Natural killer cell (primary cell): ENCODE results near the gene KRTAP5-8. TPM values are rescaled to one million over a fixed set of nuclear protein-coding genes. Genes with fewer than 3 reads are reported as not detected.
"Not testable (repeated sequence)": the region's sequence is repeated elsewhere in the genome, so short reads cannot be mapped to it uniquely, and the experiment has no call there.

Experiments
- ATAC-seq, 3 donors: fragments of 150-1000 bp in 2 of 3; fragments of 200-7000 bp in 1 of 3; cut with Tn5 transposase; 1 replicate in 1 of 3; 2 replicates in 2 of 3; pipeline ENCODE4 v1.10.0; 2021; ENCODE audit warnings: mild to moderate bottlenecking in 2 of 3, moderate library complexity in 2 of 3
- DNase-seq, 2 donors: peaks; one replicate each; pipeline versions ENCODE4 v3.0.0 to v3.0.0-alpha.2; 2013 to 2021; ENCODE audit warnings: mixed read lengths in 1 of 2
- H3K27ac ChIP-seq: one replicate; pipeline ENCODE4 v1.5.1; 2013; ENCODE audit warnings: mild to moderate bottlenecking, low read length
- H3K27me3 ChIP-seq: one replicate; pipeline ENCODE4 v1.6.1; 2013; ENCODE audit warnings: low read length; ENCODE audit not compliant: control insufficient read depth, insufficient read depth
- H3K36me3 ChIP-seq: one replicate; pipeline ENCODE4 v1.6.1; 2013; ENCODE audit warnings: low read length; ENCODE audit not compliant: control insufficient read depth, insufficient read depth
- H3K4me1 ChIP-seq: one replicate; pipeline ENCODE4 v1.6.1; 2013; ENCODE audit warnings: low read length; ENCODE audit not compliant: control insufficient read depth, insufficient read depth
- H3K4me3 ChIP-seq: one replicate; pipeline ENCODE4 v1.5.1; 2013; ENCODE audit warnings: low read length
- H3K9me3 ChIP-seq: one replicate; pipeline ENCODE4 v1.6.1; 2013; ENCODE audit warnings: low read length; ENCODE audit not compliant: control insufficient read depth, insufficient read depth
- H3K27ac Mint-ChIP-seq, 2 donors: one replicate each; pipeline ENCODE4 v1.8.0; 2022; ENCODE audit warnings: mild to moderate bottlenecking in 2 of 2, mixed read lengths in 2 of 2, moderate library complexity in 1 of 2
- H3K27me3 Mint-ChIP-seq, 2 donors: one replicate each; pipeline ENCODE4 v1.8.0; 2022; ENCODE audit warnings: low read depth in 2 of 2, mixed read lengths in 2 of 2
- H3K36me3 Mint-ChIP-seq: one replicate; pipeline ENCODE4 v1.8.0; 2022; ENCODE audit warnings: mixed read lengths
- H3K4me1 Mint-ChIP-seq, 2 donors: one replicate each; pipeline ENCODE4 v1.8.0; 2022; ENCODE audit warnings: mixed read lengths in 2 of 2
- H3K4me3 Mint-ChIP-seq: one replicate; pipeline ENCODE4 v1.8.0; 2022; ENCODE audit warnings: mild to moderate bottlenecking, moderate library complexity, mixed read lengths
- H3K9me3 Mint-ChIP-seq, 2 donors: one replicate each; pipeline ENCODE4 v1.8.0; 2022; ENCODE audit warnings: mixed read lengths in 2 of 2
- WGBS: methylation state at CpG from one replicate; pipeline ENCODE4 v1.1.7; 2013; ENCODE audit warnings: missing lambda C conversion rate; ENCODE audit not compliant: insufficient coverage; 5-methylcytosine and 5-hydroxymethylcytosine counted together
- intact Hi-C: fragments of 100-400 bp; cut with micrococcal nuclease; formaldehyde crosslinking; loops from one replicate; pipeline ENCODE4 v1.14.2; 2022
- total RNA-seq, 4 donors: library from RNA; stranded (reverse); fragments of 120-200 nt in 1 of 4; gene quantifications; one replicate each; pipeline versions ENCODE4 v1.2.3 to v1.2.4, GENCODE V29; 2013 to 2022
- TF ChIP-seq, protein P1 (sequence below): fragments of 200-600 bp; IDR thresholded peaks from one replicate; pipeline ENCODE4 v1.8.0; 2022; ENCODE audit warnings: antibody characterized with exemption

Gene KRTAP5-8
- total RNA-seq, 3 donors from 2014 or later (not counting 1 experiment from before 2014, with no cell fraction given): not detected

DNA sequence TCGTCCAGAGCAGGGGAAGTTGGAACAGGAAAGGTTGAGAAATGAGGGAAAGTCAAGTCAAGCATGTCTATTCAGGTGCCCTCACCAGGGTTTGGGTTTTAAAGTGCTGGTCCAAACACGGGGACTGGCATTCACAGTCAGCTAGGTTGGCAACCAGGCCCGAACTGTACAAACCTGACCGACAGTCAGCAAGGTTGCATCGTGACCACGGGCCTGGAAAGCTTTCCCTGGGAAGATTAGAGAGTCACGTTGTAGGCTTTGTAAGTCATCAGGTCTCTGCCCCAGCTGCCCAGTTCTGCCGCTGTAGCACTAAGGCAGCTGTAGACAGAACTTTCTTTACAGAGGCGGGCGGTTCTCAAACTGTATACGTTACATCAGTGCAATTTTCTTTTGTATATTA, 35.0 kb downstream of the KRTAP5-8 start:
- no peaks in the 10 kb centered on the region for H3K9me3 Mint-ChIP-seq
- H3K4me3 Mint-ChIP-seq: no peak overlapping the region
- H3K4me3 ChIP-seq: no peak overlapping the region
- no peaks in the 10 kb centered on the region for H3K9me3 ChIP-seq
- intact Hi-C loops: no loop called here
- H3K27me3 ChIP-seq: no peaks in the 10 kb centered on the region
- H3K36me3 ChIP-seq: no peaks in the 10 kb centered on the region
- no peaks in the 10 kb centered on the region for H3K4me1 ChIP-seq
- 92% methylated on average over 11 of the region's 11 CpGs for WGBS
- ATAC-seq (no peak), DNase-seq (no peak)
- no peak overlapping the region for H3K27ac Mint-ChIP-seq
- H3K27me3 Mint-ChIP-seq: peaks cover 0 to 13% of the 10 kb centered on the region in 2 donors
- H3K4me1 Mint-ChIP-seq: no peaks in the 10 kb centered on the region
- H3K36me3 Mint-ChIP-seq: no peaks in the 10 kb centered on the region
- TF ChIP-seq, protein P1, sequence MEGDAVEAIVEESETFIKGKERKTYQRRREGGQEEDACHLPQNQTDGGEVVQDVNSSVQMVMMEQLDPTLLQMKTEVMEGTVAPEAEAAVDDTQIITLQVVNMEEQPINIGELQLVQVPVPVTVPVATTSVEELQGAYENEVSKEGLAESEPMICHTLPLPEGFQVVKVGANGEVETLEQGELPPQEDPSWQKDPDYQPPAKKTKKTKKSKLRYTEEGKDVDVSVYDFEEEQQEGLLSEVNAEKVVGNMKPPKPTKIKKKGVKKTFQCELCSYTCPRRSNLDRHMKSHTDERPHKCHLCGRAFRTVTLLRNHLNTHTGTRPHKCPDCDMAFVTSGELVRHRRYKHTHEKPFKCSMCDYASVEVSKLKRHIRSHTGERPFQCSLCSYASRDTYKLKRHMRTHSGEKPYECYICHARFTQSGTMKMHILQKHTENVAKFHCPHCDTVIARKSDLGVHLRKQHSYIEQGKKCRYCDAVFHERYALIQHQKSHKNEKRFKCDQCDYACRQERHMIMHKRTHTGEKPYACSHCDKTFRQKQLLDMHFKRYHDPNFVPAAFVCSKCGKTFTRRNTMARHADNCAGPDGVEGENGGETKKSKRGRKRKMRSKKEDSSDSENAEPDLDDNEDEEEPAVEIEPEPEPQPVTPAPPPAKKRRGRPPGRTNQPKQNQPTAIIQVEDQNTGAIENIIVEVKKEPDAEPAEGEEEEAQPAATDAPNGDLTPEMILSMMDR: no peak
- H3K27ac ChIP-seq: no peak overlapping the region

- WGBS: 94% methylated on average over 5 of the region's 5 CpGs
- no peaks in the 10 kb centered on the region for H3K36me3 Mint-ChIP-seq
- Histone ChIP-seq H3K4me1 (no peaks in the 10 kb centered on the region), H3K9me3 (no peaks in the 10 kb centered on the region), H3K4me3 (no peak overlapping the region), H3K36me3 (no peaks in the 10 kb centered on the region), H3K27me3 (no peaks in the 10 kb centered on the region), H3K27ac (no peak overlapping the region)
- no peak overlapping the region for H3K4me3 Mint-ChIP-seq
- peaks cover 0 to 15% of the 10 kb centered on the region in 2 donors for H3K27me3 Mint-ChIP-seq
- no peaks in the 10 kb centered on the region for H3K9me3 Mint-ChIP-seq
- TF ChIP-seq, protein P1: no peak
- DNase-seq (no peak), ATAC-seq (no peak)
- no peak overlapping the region for H3K27ac Mint-ChIP-seq
- no peaks in the 10 kb centered on the region for H3K4me1 Mint-ChIP-seq
- intact Hi-C loops: no loop called here
Measured at GRCh38 chr11:71574418-71574817, 36.6 kb downstream of the KRTAP5-8 start.

DNA sequence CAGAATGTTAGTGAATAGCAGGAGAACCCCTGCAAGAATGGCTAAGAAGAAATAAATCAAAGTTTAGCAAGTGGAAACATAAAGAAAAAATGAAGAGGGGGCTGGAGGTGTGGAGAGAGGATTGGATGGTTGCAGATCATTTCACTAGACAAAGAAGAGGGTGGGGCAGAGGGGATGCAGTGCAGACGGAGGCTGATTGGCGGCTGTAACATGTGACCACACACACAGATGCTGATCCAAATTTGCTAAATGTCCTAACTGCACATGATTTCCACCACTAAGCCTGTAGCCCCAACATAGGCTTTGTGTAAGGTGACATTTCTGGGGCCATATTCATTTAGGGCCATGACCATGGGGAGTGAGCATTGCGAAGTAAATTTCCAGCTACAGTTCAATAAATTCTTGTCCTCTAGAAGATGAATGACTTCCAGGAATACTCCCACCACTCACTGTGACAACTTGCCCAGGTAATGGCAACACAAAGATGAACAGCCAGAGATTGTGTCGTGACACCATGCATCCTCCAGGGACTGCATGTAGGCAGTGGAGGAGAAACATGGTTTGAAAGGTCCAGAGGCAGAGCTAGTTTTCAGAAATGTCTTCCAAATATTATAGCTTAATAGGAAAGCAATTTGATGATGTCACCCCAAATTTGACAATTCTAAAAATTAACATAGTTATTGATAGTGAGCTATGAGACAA, 38.0 kb downstream of the KRTAP5-8 start:
- Histone ChIP-seq H3K27ac (no peak overlapping the region), H3K36me3 (no peaks in the 10 kb centered on the region), H3K4me1 (no peaks in the 10 kb centered on the region), H3K9me3 (no peaks in the 10 kb centered on the region), H3K4me3 (no peak overlapping the region), H3K27me3 (no peaks in the 10 kb centered on the region)
- TF ChIP-seq, protein P1: no peak
- peaks cover 0 to 2% of the 10 kb centered on the region in 2 donors for H3K4me1 Mint-ChIP-seq
- ATAC-seq: no peak
- intact Hi-C loops: no loop called here
- H3K27ac Mint-ChIP-seq: no peak overlapping the region
- no peaks in the 10 kb centered on the region for H3K9me3 Mint-ChIP-seq
- no peaks in the 10 kb centered on the region for H3K36me3 Mint-ChIP-seq
- DNase-seq: no peak
- 80% methylated on average over 4 of the region's 4 CpGs for WGBS
- H3K4me3 Mint-ChIP-seq: no peak overlapping the region
- peaks cover under 1 to 14% of the 10 kb centered on the region in 2 donors for H3K27me3 Mint-ChIP-seq

DNA sequence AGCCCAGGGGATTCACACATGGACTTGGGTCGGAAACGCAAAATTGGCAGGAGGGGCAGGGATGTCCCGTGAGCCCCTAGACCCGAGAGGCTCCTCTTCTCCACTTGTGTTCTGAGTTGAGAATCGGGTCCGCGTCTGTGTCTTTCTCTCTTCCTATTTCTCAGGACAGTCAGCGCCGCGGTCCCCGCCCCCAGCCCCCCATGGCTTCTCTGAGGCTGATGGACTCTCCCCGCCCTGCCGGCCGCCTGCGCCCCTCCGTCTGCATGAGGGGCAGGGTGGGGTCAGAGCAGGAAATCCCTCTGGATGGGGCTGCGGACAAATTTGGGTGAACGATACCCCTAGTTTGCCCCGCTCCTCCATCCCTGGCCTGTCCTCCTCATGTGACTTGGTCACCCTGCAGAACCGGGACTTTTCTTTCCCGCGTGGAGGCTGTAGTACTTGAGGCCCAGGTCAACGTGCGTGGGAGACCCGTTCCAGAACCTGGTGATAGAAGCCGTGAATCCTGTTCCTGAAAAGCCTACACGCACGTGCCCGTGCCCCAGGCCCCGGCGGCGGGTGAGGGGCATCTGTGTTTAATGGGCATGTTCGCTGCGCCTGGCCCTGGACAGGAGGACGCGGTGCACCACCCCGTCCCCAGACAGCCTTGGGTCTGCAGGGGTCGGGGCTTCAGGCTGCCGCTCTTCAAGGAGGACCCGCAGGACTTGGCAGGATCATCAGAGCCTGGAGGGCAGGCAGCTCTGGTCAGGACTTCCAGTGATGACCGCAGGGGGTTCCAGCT, 39.1 kb downstream of the KRTAP5-8 start:
- H3K36me3 ChIP-seq, DNase-seq, H3K27me3 ChIP-seq, H3K4me1 Mint-ChIP-seq, H3K9me3 ChIP-seq, H3K4me3 Mint-ChIP-seq, H3K27ac ChIP-seq, H3K4me3 ChIP-seq, H3K27ac Mint-ChIP-seq, intact Hi-C loops, H3K36me3 Mint-ChIP-seq, H3K4me1 ChIP-seq, H3K9me3 Mint-ChIP-seq: not testable (repeated sequence)
- ATAC-seq: peak in 1 of 3 donors; percentile 8
- WGBS: 92% methylated on average over 32 of the region's 41 CpGs
- peaks cover 10 to 21% of the 10 kb centered on the region in 2 donors for H3K27me3 Mint-ChIP-seq
